CD1c-positive myeloid dendritic cell (primary cell): Measurements from ENCODE around the gene RAB12.
"Not testable (repeated sequence)": the region's sequence is repeated elsewhere in the genome, so short reads cannot be mapped to it uniquely, and the experiment has no call there.

Source experiments
- DNase-seq: peaks from one replicate; pipeline ENCODE4 v3.0.0-alpha.2; 2016; ENCODE audit errors: extremely low spot score

The RAB12 gene

DNA sequence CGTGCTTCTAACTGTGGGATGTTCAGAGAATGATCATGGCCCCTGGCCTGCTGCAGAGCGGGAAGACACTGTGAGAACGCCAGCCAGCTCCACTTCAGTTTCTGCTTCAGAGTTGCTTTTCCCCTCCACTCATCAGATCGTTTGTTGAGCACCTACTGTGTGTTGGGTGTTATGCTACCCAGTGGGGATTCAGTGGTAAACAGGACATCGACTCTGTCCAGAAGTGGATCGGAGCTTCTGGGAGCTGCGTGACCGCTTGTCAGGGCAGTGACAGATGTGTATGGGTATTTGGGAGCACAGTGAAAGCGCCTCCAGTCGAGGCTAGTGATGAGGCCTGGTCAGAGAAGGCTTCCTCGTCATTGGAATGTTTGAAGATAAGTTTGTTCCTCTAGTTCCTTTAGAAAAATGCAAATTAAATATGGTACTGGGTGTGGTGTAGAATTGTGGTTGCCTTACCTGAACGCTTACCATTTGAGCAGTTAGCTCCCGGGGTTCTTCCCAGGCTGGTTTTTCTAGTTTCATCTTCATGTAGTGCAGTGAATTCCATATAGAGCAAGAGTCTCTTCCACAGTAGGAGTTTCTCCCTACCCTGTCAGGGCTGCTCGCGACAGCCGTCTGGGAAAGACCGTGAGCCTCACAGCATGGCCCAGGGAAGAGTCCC lies 2.8 kb downstream of the RAB12 start:
- DNase-seq, result no peak

DNA sequence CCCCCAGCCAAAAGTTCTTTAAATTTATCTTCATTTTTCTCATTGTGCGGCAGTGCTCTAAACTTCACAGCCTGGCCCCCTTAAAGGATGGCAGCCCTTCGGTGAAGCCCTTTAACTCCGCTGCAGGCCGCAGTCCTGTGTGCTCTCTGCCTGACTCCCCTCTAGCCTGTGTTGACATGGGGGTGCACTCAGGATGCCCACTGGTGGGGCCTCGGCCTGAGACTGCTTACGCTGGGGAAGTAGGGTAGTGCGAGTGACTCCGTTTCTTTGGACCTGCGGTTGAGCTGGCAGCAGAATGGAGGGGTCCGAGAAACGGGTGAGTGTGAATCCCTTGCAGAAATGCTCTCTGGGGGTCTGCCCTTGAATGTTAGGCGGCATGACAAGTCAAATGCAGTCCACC lies 5.6 kb downstream of the RAB12 start:
- no peak for DNase-seq

DNA sequence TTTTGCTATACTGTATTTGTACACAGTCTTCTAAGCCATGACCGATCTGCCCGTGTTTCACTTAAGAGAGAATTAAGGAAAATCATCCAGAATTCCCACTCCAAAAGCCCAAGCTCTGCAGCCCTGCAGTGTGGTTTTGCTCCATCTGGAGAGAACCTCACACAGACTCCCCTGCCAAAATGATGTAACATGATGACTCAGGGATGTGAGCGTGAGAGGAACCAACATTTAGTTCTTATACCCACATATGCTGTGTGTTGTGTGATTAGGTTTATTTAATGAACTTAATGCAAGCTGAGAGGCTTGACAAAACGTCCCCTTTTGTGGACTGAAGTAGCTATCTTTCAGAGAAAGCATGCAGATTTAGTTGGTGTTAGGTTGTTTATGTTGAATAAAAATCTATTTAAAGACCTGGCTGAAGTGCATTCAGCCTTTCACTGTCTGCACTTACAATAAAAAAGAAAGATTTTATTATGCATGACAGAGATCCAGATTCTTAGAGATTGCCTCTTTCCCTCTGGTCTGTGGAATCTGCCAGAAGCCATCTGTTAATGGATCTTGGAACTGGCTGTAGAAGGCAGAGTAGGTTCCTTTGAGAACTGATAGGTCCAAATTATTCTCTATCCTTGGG lies 6.3 kb downstream of the RAB12 start:
- peak; percentile 76 for DNase-seq

DNA sequence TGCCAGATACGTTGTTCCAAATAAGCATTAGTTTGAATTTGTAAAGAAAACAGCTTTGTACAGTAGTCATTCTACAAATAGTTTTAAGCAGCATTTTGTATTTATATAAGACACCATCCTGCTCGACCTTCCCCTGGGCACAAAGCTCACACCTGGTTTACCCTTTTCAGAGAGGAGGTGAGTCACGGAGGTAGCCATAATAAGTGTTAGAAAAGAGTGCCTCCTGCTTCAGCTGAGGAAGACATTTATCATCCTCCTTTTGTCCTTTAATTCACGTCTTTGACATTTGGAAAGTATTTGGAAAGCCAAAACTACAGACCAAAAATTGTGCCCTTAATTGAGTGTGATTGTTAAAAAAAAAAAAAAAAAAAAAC lies 6.8 kb downstream of the RAB12 start:
- no peak for DNase-seq

DNA sequence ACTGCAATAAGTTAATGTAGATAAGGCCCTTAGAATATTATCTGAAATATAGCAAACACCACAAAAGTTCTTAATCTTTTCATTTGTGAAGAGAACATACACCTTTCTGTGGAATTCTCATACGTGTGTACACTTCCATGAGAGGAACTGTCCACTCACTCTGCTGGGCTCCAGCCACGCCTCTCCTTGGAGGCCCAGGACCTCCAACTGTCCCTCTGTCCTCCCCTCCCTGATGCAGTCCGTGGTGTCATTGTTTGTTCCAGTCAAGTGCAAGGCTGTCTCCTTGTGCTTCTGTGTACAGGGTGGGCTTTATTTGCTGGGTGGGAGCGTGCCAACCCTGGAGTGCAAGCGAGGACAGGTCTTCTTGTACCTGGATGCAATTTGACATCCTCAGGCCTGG lies 8.7 kb downstream of the RAB12 start:
- no peak for DNase-seq

DNA sequence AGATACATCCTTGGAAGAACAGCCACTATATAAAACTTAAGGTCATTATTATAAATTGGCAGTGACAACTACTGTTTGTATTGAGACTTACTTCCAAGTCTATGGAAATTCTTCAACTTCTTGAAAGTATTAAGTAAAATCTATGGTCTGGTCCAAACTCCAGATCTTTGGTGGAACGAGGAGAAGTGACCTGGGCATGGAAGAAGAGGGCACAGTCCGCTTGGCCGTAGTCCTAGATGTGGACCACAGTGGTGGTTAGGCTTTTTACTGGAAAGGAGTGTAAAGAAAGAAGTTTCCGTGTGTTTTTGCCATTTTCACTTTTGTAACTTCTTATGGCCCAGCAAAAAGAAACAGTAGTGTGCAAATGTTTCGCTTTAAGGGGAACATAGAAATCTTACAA lies 9.8 kb downstream of the RAB12 start:
- DNase-seq, result no peak

DNA sequence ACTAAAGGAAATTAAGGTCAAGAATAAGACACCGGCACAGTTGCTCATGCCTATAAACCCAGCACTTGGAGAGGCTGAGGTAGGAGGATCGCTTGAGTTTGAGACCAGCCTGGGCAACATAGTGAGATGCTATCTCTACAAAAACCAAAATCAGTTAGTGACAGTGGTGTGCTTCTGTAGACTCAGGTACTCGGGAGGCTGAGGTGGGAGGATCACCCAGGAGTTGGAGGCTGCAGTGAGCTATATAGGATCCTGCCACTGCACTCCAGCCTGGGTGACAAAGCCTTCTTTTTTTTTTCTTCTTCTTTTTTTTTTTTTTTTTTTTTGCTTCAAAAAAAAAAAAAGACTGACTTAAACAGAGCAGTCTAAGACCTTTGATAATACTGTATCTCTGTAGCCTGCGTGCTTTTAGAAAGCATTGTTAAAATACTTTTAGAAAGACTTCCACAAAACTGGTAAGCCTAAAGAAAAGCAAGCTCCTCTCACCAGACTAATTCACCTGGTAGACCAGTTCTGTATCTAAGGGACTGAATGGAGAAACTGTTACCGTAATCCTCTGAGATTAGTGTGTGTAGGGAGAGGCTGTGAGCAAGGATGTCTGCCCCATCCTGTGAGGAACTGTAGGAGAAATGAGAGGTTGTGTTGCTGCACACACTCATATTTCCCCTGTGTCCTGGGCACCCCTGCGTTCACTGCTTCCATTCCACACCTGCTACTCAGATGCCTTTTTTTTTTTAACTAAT lies 10.8 kb downstream of the RAB12 start:
- no peak for DNase-seq

DNA sequence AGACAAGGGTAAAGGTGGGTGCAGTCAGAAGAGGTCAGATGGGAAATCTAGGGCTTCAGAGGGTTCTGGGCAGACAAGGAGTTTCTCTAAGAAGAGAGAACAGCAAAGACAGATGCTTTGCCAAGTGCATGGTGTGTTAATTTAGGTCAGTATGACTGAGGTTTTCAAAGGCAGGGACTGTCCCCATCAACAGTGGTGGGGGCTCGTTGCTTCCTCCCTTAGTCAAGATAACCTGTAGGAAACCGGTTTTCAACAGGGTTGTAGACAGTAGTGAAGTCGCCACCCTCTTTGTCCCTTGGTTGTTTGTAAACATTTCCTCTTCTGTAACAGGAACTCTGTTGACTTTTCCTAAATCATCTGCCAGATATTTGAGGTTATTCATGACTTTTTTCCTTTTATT lies 11.6 kb downstream of the RAB12 start:
- DNase-seq, result no peak

DNA sequence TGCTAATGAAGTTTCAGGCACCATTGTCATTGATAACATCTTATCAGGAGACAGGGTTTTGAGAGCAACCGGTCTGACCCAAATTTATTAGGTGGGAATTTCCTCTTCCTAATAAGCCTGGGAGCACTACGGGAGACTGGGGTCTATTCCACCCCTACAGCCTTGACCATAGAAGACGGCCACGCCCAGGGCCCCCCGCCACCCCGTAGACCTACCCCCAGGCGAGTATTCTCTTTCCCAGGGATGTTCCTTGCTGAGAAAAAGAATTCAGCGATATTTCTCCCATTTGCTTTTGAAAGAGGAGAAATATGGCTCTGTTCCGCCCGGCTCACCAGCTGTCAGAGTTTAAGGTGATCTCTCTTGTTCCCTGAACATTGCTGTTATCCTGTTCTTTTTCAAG lies 13.4 kb downstream of the RAB12 start:
- not testable (repeated sequence) for DNase-seq

DNA sequence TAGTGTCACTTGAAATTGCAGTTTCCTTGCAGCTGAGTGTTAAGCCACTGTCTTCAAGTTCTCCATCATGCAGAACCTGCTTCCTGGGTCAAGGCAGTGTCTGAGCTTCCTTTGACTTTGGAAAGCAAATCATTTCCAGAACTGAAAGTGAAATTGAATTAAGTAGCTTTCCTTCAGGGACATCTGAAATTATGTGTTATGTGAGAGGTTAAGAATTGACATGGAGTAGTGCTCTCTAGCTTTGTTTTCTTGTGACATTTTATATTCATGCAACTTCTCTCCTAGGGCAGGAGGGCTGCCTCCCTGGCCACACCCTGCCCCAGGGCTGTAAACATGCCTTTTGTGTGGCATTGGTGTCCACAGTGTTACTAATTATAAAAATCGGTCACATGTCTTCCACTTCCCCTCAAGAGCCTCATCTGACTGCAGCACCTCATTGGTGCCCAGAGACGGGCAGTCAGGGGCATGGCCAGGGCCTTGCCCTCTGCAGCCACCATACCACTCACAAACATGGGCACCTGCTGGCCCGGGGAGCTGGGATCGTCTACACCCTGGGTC lies 14.4 kb downstream of the RAB12 start:
- DNase-seq, result peak; percentile 75

DNA sequence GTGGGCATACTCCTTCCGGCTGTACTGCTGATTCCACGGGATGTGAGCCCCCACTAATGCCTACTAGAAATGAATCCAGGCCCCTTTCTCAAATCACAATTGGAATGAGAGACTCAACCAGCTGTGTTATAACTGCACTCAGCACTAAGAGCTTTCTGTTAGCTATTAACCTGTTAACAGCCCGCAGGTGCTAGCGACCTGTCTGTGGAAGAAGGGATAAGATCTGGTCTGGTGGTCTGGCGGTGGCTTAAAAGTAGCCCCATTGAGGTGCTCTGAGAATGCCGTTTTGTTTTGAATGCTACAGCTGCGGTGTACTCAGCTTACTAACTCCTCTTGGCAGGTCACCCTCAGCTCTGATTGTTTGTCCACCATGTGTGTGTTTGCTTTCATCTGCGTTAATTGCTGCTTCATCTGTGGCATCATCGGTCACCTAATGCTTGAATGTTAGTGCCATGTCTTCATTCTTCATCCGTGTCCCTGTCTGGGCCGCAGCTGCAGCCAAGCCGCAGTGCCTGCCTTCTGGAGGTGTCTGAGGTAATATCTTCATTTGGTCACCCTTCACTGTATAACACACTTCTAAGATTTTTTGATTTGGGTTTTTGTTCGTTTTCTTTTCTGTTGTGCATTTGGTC lies 16.3 kb downstream of the RAB12 start:
- DNase-seq, result no peak

DNA sequence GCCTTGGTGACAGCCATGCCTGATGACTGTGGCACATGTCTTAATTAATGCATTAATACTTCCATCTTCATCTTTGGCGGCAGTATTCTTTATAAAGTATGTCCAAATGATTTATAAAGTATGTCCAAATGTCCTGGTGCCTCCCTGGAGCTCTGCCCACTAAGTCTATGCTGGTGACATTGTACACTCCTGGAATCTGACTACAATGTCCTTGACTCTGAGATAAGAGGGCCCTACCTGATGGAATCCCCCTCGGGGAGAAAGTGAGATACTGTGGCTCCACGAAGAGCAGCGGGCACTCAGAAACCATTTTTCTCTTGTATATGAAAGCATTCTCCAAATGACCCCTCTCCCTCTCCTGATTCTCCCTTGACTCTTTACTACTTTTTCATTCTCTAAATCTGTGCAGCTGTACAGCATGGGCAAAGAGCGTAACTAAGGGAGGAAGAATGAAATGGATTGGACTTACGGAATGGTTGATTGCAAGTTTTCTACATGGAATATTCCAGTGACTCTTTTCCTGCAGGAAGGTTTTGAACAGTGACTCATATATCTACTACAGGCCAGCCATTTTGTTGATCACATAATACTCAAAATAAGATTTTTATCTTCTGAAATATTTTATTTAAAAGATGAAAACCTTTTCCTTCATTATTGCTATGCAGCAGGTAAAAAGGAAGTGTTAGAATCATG lies 17.3 kb downstream of the RAB12 start:
- DNase-seq, result no peak

DNA sequence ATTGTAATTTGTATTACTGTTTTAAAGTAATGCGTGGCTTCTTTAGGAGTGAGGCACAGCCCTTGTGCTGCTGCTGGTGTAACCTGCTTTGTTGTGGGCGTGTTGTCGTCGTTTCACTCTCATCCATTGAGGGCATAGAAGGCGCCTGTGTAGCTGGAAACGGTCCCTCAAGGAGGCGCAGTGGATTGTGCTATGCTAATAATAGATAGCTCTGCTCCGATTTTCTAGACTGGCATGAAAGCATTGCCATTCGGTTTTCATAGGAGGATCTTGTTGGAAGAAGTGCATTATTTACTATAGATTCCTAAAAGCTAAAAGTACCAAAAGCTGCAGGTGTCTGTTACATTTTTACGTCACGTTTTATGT lies 17.9 kb downstream of the RAB12 start:
- DNase-seq, result no peak

DNA sequence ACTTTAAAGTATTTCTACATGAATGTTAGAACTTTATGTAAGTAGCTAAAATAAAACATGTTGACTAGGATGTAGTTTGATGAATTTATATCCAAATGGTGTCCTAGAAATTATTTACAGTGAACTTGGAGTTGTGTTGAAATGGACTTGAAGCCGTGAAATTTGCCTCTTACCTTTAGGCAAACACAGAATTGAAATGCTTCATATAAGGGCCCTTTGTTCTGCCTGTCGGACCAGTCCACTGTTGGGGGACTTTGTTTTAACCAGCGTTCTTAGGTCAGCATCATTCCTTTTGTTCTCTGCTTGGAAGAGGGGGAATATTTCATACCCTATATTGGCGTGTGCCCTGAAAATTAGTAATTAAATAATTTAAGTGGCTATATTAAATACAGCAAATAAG lies 18.3 kb downstream of the RAB12 start:
- DNase-seq, result no peak

DNA sequence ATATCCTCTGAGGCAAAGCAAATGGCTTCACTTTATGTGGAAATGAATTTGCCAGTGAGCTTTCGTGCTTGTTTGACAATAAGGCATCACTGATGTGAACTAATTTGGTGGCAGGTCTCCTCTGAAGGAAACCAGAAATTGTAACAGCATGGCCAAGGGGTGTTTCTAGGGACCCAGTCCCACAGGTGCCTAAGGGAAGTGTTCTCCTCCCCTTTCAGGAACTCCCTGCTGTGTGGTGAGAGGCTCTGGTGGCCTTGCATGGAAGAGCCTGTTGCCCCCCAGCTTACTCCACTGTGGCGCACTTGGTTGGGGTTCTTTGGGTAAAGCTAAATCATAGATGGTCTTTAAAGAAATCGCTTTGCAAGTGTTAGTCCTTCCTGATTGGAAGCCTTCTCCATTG lies 20.4 kb downstream of the RAB12 start:
- no peak for DNase-seq

DNA sequence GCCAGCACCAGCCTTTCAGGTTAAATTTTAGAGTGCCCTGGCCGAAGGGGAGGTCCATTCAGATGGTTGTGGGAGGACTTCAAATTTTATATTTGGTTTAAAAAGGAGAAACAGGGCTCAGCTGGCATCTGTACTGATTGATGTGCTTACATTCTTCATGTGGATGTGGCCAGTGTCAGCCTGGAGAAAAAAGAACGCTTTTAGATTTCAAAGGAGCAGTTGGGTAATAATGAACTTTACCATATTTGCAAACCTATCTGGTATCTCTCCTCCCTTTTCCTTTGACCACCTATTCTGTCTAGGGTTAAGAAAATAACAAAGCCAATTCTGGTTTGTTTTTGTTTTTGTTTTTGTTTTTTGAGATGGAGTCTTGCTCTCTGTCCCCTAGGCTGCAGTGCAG lies 21.3 kb downstream of the RAB12 start:
- DNase-seq, result no peak

DNA sequence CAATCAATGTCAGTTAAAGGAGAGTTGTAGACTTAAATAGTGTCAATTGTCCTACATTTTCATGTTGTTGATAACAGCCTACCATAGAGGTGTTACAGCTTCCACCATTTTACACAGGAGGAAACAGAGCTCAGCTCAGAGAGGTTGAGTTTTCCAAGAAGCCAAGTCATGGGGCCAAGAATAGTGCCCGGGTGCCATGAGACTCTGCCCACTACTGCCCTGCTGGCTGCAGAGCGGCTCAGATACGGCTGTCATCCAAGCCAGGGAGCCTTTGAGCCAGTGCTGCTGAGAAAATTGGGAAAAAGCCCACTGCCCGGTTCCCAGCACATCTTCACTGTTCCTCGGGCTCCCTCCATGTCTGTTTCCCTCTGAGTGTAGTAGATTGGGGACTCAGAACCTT lies 22.0 kb downstream of the RAB12 start:
- no peak for DNase-seq

DNA sequence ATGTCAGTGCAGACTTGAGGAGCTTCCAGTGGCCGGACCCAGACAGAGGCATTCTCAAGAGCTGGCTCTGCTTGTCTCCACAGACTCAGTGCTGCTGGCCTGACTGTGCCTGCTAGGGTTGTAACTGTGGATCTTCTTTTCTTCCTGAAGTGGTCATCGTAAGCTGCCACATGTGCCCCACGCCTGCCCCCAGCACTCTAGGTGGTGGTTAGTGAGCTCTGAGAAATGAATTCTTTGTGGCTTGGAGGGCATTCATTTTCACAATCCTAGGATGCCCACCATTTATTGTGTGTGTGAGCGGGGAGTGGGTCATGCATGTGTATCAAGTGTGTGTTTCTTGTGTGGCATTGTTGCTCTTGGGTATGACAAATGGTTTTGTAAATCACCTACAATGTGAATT lies 23.1 kb downstream of the RAB12 start:
- no peak for DNase-seq

DNA sequence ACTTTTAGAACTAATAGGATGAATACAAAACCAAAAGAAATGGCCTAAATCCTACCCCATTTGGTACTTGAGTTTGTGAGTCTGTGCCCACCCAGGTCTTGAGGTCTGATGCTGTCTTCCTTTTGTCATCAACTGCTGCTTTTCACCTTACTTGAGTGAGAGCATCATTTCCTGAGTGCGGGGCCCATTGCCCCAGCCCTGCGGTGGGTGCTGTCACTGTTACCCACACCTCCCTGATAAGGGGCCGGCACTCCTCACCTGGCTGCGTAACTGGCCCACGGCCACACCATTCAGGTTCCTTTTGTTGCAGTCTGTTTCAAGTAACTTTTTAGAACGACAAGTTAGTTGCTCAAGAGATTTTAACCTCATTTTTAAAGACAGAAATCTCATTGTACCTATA lies 25.3 kb downstream of the RAB12 start:
- DNase-seq, result no peak

DNA sequence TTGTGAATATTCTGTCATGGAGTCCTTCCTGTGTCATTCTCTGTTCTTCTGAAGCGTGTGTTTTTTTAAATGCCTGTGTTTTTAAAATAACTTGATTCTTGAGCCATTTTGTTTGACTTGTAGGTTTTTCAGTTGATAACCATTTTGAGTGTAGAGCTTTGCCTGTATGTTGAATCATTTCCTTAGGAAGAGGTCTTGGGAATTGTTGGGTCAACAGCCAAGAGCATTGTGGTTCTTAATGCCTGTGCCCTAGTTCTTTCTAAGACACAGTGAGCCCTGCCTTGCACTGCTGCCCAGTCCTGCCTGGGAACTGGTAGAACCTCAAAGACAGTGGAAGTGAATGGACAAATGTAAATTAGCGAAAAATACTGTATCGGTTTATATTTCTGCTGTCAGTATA lies 25.9 kb downstream of the RAB12 start:
- DNase-seq, result no peak

DNA sequence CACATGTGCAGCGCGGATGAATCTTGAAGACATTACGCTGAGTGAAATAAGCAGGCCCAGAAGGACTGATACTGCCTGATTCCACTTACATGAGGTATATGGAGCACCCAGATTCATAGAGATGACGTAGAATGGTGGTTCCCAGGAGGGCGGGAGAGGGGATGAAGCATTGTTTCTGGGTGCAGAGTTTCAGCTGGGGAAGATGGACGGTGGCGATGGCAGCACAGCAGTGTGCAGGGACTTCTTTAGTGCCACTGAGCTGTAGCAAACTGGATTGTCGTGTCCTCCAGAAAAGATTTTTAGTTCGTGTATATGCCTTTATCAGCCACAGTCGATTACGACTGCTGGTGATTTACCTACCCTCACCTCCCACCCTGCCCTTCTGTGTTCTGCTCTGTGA lies 30.5 kb downstream of the RAB12 start:
- no peak for DNase-seq

DNA sequence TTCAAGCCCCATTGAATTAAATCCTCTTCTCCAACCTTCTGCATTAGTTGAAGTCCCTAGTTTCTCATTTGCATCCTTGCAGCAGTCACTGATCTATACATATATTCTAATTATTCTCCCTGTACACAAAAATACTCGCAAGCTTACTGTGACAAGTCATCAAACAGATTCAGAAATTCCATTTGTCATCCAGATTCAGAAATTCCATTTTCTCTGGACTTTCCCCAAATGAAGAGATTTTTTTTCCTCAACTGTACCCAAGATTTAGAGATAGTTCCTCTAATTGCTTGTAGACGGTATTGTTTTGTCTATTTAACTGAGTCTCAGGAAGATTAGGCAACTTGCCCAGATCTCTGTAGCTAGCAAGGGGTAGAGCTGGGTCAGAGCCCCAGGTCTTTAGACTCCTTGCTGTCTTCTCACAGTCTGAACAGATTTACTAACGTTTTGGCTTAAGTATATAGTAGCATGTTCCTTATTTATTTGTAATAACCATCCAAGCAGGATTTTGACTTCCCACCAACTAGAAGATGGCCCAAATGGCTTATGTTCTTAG lies 34.2 kb downstream of the RAB12 start:
- no peak for DNase-seq
